Activated T-cell treated with anti-CD3 and anti-CD28 coated beads, Interleukin-2, amount 50 U/mL, for 48 hours (primary cell): Measurements from ENCODE around the gene KCTD14.
A peak's percentile ranks its signal among the peaks of the same experiment; 100 is the strongest.
"Not testable (repeated sequence)": the region's sequence is repeated elsewhere in the genome, so short reads cannot be mapped to it uniquely, and the experiment has no call there.

ENCODE experiments used
- DNase-seq, 2 experiments: peaks; one replicate each; pipeline ENCODE4 v3.0.0-alpha.2; 2020

Gene KCTD14

GRCh38 chr11:78045851-78046485 is 22.9 kb upstream of the KCTD14 start:
- peak; percentile 86 to 89 for DNase-seq

- no peak for DNase-seq
These were observed 21.6 kb upstream of the KCTD14 start for GRCh38 chr11:78044706-78045105.

- no peak for DNase-seq
These were observed 18.9 kb upstream of the KCTD14 start for GRCh38 chr11:78041843-78042440.

- not testable (repeated sequence) for DNase-seq
These were observed 18.3 kb upstream of the KCTD14 start for GRCh38 chr11:78041380-78041719.

- DNase-seq: peak; percentile 22 to 27
These were observed 17.8 kb upstream of the KCTD14 start for GRCh38 chr11:78040691-78041379.

- DNase-seq: peak; percentile 56 to 64
These were observed 17.0 kb upstream of the KCTD14 start for GRCh38 chr11:78039919-78040671.

GRCh38 chr11:78039391-78039918 is 16.4 kb upstream of the KCTD14 start:
- DNase-seq: no peak

- no peak for DNase-seq
These were observed 15.7 kb upstream of the KCTD14 start for GRCh38 chr11:78038697-78039313.

- DNase-seq: no peak
These were observed 14.9 kb upstream of the KCTD14 start for GRCh38 chr11:78037825-78038620.

- DNase-seq: no peak
These were observed 14.0 kb upstream of the KCTD14 start for GRCh38 chr11:78037056-78037455.

- no peak for DNase-seq
These were observed 13.2 kb upstream of the KCTD14 start for GRCh38 chr11:78036313-78036712.

- no peak for DNase-seq
These were observed 11.5 kb upstream of the KCTD14 start for GRCh38 chr11:78034623-78035022.

- no peak for DNase-seq
These were observed 10.0 kb upstream of the KCTD14 start for GRCh38 chr11:78033040-78033439.

- no peak for DNase-seq
These were observed 9.0 kb upstream of the KCTD14 start for GRCh38 chr11:78032090-78032489.

- DNase-seq: no peak
These were observed 8.6 kb upstream of the KCTD14 start for GRCh38 chr11:78031629-78032028.

GRCh38 chr11:78030429-78031325 is 7.6 kb upstream of the KCTD14 start:
- DNase-seq: no peak

- not testable (repeated sequence) for DNase-seq
These were observed 5.3 kb upstream of the KCTD14 start for GRCh38 chr11:78028423-78028822.

GRCh38 chr11:78027759-78028158 is 4.7 kb upstream of the KCTD14 start:
- DNase-seq: no peak

- no peak for DNase-seq
These were observed 2.3 kb upstream of the KCTD14 start for GRCh38 chr11:78025378-78025777.

- DNase-seq: no peak
These were observed 350 bp upstream of the KCTD14 start for GRCh38 chr11:78023426-78023825.

GRCh38 chr11:78021611-78022010 is 1.5 kb downstream of the KCTD14 start:
- no peak for DNase-seq
